Endothelial cell of umbilical vein (primary cell): ENCODE results near the gene MT1B. TPM values are rescaled to one million over a fixed set of nuclear protein-coding genes. Genes with fewer than 3 reads are reported as not detected.

Experiments used
- BruUV-seq: library from RNA; stranded (reverse); fragments of 400-500 nt; replicated peaks from 2 replicates; lab custom pipeline; 2021; lab: Mats Ljungman, UMichigan
- CTCF ChIA-PET: fragments of 300-600, 350-600 bp; sonication (Branson Sonifier 250); formaldehyde crosslinking; loops from one replicate; lab custom pipeline; 2021; ENCODE audit warnings: antibody characterized with exemption, inconsistent platforms; lab: Charles Lee
- POLR2A ChIA-PET: fragments of 300-600, 350-600 bp; sonication (Branson Sonifier 250); formaldehyde crosslinking; loops from one replicate; lab custom pipeline; 2021; ENCODE audit warnings: antibody characterized with exemption, inconsistent platforms; lab: Charles Lee
- DNase-seq: peaks from one replicate; pipeline ENCODE4 v3.0.0-alpha.2; 2011; ENCODE audit warnings: low read depth, low spot score
- FAIRE-seq: peaks from 2 replicates; lab custom pipeline; 2011; peaks lifted over from hg19 to GRCh38; lab: Jason Lieb, UNC
- H2AFZ ChIP-seq: 2 replicates; pipeline ENCODE4 v1.6.0; 2012; ENCODE audit warnings: low read depth, low read length, control low read depth, inconsistent platforms
- H3K27ac ChIP-seq: 2 replicates; pipeline ENCODE4 v1.5.1; 2011; ENCODE audit warnings: low read depth, mild to moderate bottlenecking, control low read depth, low read length, moderate library complexity; ENCODE audit not compliant: insufficient read depth
- H3K27me3 ChIP-seq, 2 experiments: 2 replicates each; pipeline versions ENCODE4 v1.6.0 to v1.6.1; 2011; ENCODE audit warnings: low read length in 2 of 2, mixed read lengths in 1 of 2; ENCODE audit not compliant: control insufficient read depth in 2 of 2, insufficient read depth in 2 of 2
- H3K36me3 ChIP-seq, 2 experiments: 2 replicates in 1 of 2; 3 replicates in 1 of 2; pipeline ENCODE4 v1.5.1; 2011; ENCODE audit warnings: low read length in 2 of 2, mild to moderate bottlenecking in 1 of 2, moderate library complexity in 1 of 2; ENCODE audit not compliant: control insufficient read depth in 2 of 2, insufficient read depth in 2 of 2; ENCODE audit errors: extremely low read depth in 1 of 2
- H3K4me1 ChIP-seq: 3 replicates; pipeline ENCODE4 v1.5.1; 2011; ENCODE audit warnings: mild to moderate bottlenecking, low read length; ENCODE audit not compliant: control insufficient read depth, insufficient read depth; ENCODE audit errors: extremely low read depth
- H3K4me2 ChIP-seq: 2 replicates; pipeline ENCODE4 v1.6.1; 2011; ENCODE audit warnings: low read length, control low read depth, mixed read lengths; ENCODE audit not compliant: insufficient read depth
- H3K4me3 ChIP-seq, 3 experiments: fragments of 200-600 bp in 1 of 3; sonication (generic), shearing (Covaris generic) in 1 of 3; replicated peaks in 1 of 3; 2 replicates each; pipeline ENCODE4 v1.5.1; 2011 to 2016; ENCODE audit warnings: control low read depth in 3 of 3, low read length in 3 of 3, mild to moderate bottlenecking in 2 of 3, inconsistent platforms in 1 of 3, low read depth in 1 of 3, moderate library complexity in 1 of 3; ENCODE audit not compliant: insufficient read depth in 1 of 3
- H3K79me2 ChIP-seq: 2 replicates; pipeline ENCODE4 v1.6.0; 2012; ENCODE audit warnings: low read length, inconsistent platforms; ENCODE audit not compliant: control insufficient read depth, insufficient read depth
- H3K9ac ChIP-seq: replicated peaks from 2 replicates; pipeline ENCODE3; 2011; ENCODE audit warnings: low read length, control low read depth; ENCODE audit not compliant: insufficient read depth; ENCODE audit errors: extremely low read depth
- H3K9me1 ChIP-seq: replicated peaks from 3 replicates; pipeline ENCODE4 v1.6.0; 2011; ENCODE audit warnings: mild to moderate bottlenecking, low read length; ENCODE audit not compliant: control insufficient read depth, insufficient read depth; ENCODE audit errors: extremely low read depth
- H3K9me3 ChIP-seq: replicated peaks from 2 replicates; pipeline ENCODE4 v1.5.1; 2012; ENCODE audit warnings: low read length, inconsistent platforms; ENCODE audit not compliant: control insufficient read depth, insufficient read depth
- H4K20me1 ChIP-seq: replicated peaks from 2 replicates; pipeline ENCODE3; 2011; ENCODE audit warnings: mild to moderate bottlenecking, low read length; ENCODE audit not compliant: control insufficient read depth, insufficient read depth; ENCODE audit errors: extremely low read depth
- CTCF ChIP-seq, 2 donors: IDR thresholded peaks; 1 replicate in 1 of 2; 2 replicates in 1 of 2; pipeline ENCODE4 v1.5.1; 2011; ENCODE audit warnings: low read length in 2 of 2, mild to moderate bottlenecking in 2 of 2, moderate library complexity in 2 of 2, control low read depth in 1 of 2, inconsistent platforms in 1 of 2, low read depth in 1 of 2; ENCODE audit not compliant: insufficient read depth in 1 of 2; ENCODE audit errors: extremely low read depth in 1 of 2
- EZH2 ChIP-seq: IDR thresholded peaks from 2 replicates; pipeline ENCODE4 v1.6.1; 2012; ENCODE audit warnings: borderline replicate concordance, low read depth, mild to moderate bottlenecking, moderate library complexity, low read length, inconsistent platforms; ENCODE audit not compliant: severe bottlenecking
- FOS ChIP-seq: IDR thresholded peaks from 2 replicates; pipeline ENCODE4 v1.6.1; 2011; ENCODE audit warnings: mild to moderate bottlenecking, low read length, moderate library complexity, borderline replicate concordance; ENCODE audit not compliant: insufficient read depth
- GATA2 ChIP-seq: IDR thresholded peaks from 2 replicates; pipeline ENCODE4 v1.7.0; 2011; ENCODE audit warnings: low read depth, mild to moderate bottlenecking, moderate library complexity, mixed read lengths, low read length; ENCODE audit not compliant: insufficient read length, insufficient read depth
- JUN ChIP-seq: IDR thresholded peaks from 2 replicates; pipeline ENCODE4 v1.6.1; 2011; ENCODE audit warnings: borderline replicate concordance, low read depth; ENCODE audit not compliant: insufficient read length, insufficient read depth
- MYC ChIP-seq: IDR thresholded peaks from one replicate; pipeline ENCODE4 v1.6.1; 2011; ENCODE audit warnings: mild to moderate bottlenecking, low read depth, low read length
- POLR2A ChIP-seq: IDR thresholded peaks from 2 replicates; pipeline ENCODE4 v1.6.1; 2012; ENCODE audit warnings: low read depth, mild to moderate bottlenecking, control low read depth, low read length
- POLR2AphosphoS5 ChIP-seq: IDR thresholded peaks from 2 replicates; pipeline ENCODE4 v1.6.1; 2012; ENCODE audit warnings: low read depth, mild to moderate bottlenecking, control low read depth, low read length, moderate library complexity; ENCODE audit not compliant: insufficient read depth
- dilution Hi-C: fragments of 300-500 bp; cut with MboI; formaldehyde crosslinking; loops from one replicate; pipeline ENCODE4 v1.15.0; 2019; ENCODE audit warnings: low sequenced_read_pairs; ENCODE audit not compliant: extremely low pct_ligation_motif_present
- intact Hi-C: fragments of 100-400 bp; cut with micrococcal nuclease; formaldehyde crosslinking; loops from one replicate; pipeline ENCODE4 v1.10.0; 2022
- polyA plus RNA-seq, 4 experiments: library from polyadenylated mRNA; depleted of rRNA in 3 of 4; stranded (reverse) in 3 of 4; unstranded in 1 of 4; fragments of >200 nt; gene quantifications; 2 replicates each; pipeline versions ENCODE4 v1.2.1 to v1.2.3, GENCODE V29; 2011 to 2012; ENCODE audit warnings: missing spikeins in 1 of 4
- total RNA-seq: library from RNA; stranded (reverse); gene quantifications from 2 replicates; pipeline ENCODE4 v1.2.3, GENCODE V29; 2021
- TF ChIP-seq, protein P1 (sequence below): IDR thresholded peaks from 2 replicates; pipeline ENCODE4 v1.6.1; 2011; ENCODE audit not compliant: insufficient read depth, insufficient read length

The MT1B gene
- total and polyA plus RNA-seq, 2 donors (not counting 3 experiments of a cell fraction or from before 2014, with no cell fraction given), result not detected

DNA sequence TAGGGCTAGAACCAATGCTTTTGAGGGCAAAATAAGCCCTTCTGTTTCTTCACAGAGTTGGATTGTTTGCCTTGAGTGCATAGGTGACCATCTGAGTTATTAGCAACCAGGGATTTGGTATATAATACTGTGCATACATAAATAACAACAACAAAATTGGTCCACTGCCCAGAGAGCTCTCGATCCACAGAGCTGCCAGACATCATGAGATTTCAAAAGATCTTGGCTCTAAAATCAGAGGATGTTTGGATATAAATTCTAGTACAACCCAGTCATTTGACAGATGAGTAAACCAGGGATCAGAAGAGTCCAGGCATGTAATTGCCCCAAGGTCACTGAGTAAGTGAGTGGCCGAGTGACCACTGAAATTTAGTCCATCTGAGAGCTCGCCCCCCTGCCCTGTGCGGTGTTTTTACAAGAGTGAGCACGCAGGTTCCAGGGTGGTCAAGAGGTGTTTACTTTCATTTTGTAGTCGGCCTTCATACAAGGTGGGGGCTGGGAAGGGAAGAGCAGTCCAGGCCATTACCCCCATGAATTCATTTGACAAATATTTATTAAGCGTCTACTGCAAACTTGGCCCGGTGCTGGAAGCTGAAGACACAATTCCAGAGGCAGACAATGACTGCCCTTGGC is 45.1 kb upstream of the MT1B start:
- Histone ChIP-seq H3K36me3 (no peaks in the 10 kb centered on the region), H4K20me1 (no peaks in the 10 kb centered on the region), H3K79me2 (peaks cover 13% of the 10 kb centered on the region), H3K27me3 (no peaks in the 10 kb centered on the region), H3K9me3 (no peaks in the 10 kb centered on the region), H3K4me3 (peak overlapping the region in 1 of 3 experiments; percentile 8), H3K27ac (peak overlapping the region; percentile 99), H2AFZ (no peak overlapping the region), H3K4me2 (peak overlapping the region; percentile 77), H3K4me1 (peaks cover 46% of the 10 kb centered on the region), H3K9ac (peak overlapping the region; percentile 77), H3K9me1 (no peaks in the 10 kb centered on the region)
- TF ChIP-seq JUN (peak; percentile 26), POLR2A (no peak)
- intact Hi-C loops, result loop anchor here (1.0 to 2.0 kb wide), 8 partner anchors 19 to 580 kb away; partner anchors contain the start of genes MT1E, MT1X, NUDT21 and OGFOD1
- dilution Hi-C loops, result no loop called here
- POLR2A ChIA-PET, result interaction anchor here (0.7 to 3.4 kb wide), 5 partner anchors 11 to 95 kb away, joined by 3 to 20 read pairs (median 6); partner anchors contain the start of gene MT1E
- FAIRE-seq (no peak), DNase-seq (peak; percentile 81)
- TSS peak; percentile 10 for BruUV-seq
- CTCF ChIA-PET, result interaction anchor here (1.0 to 7.8 kb wide), 8 partner anchors 19 to 122 kb away, joined by 3 to 118 read pairs (median 4); partner anchors contain the start of gene MT1E

- no TSS peak for BruUV-seq
- no peak overlapping the region for H2AFZ ChIP-seq
- FAIRE-seq (peak; percentile 100), DNase-seq (peak; percentile 96)
- peak; percentile 49 for TF ChIP-seq MYC
- peak; percentile 60 for TF ChIP-seq GATA2
- no peak for TF ChIP-seq EZH2
- peak; percentile 99 for TF ChIP-seq POLR2AphosphoS5
- TF ChIP-seq JUN, result peak; percentile 59
- peak; percentile 94 for TF ChIP-seq POLR2A
- peak; percentile 89 for TF ChIP-seq FOS
- no peak for TF ChIP-seq CTCF (IDR thresholded peaks at IDR 0.05; ENCODE audit: extremely low read depth in 1 of 2, insufficient read depth in 1 of 2, low read depth in 1 of 2, low read length in 2 of 2)
- TF ChIP-seq, protein P1, sequence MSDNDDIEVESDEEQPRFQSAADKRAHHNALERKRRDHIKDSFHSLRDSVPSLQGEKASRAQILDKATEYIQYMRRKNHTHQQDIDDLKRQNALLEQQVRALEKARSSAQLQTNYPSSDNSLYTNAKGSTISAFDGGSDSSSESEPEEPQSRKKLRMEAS, result peak; percentile 40
- no peaks in the 10 kb centered on the region for H3K9me1 ChIP-seq
- dilution Hi-C loops (no loop called here), intact Hi-C loops (loop anchor here (1.0 to 2.0 kb wide), 8 partner anchors 18 to 580 kb away; partner anchors contain the start of genes MT1E, MT1X, NUDT21 and OGFOD1)
- H4K20me1 ChIP-seq, result no peaks in the 10 kb centered on the region
- H3K27ac ChIP-seq, result peak overlapping the region; percentile 99
- H3K4me1 ChIP-seq, result peaks cover 50% of the 10 kb centered on the region
- peak overlapping the region; percentile 92 for H3K9ac ChIP-seq
- H3K36me3 ChIP-seq, result no peaks in the 10 kb centered on the region
- H3K79me2 ChIP-seq, result peaks cover 15% of the 10 kb centered on the region
- H3K27me3 ChIP-seq, result no peaks in the 10 kb centered on the region
- CTCF ChIA-PET, result interaction anchor here (1.1 to 7.8 kb wide), 7 partner anchors 23 to 121 kb away, joined by 3 to 118 read pairs (median 4); no protein-coding TSS in a partner anchor
- H3K9me3 ChIP-seq, result no peaks in the 10 kb centered on the region
- H3K4me3 ChIP-seq, result peak overlapping the region in 1 of 3 experiments; percentile 8
- H3K4me2 ChIP-seq, result peak overlapping the region; percentile 87
- POLR2A ChIA-PET, result interaction anchor here (0.8 to 3.4 kb wide), 3 partner anchors 11 to 95 kb away, joined by 6 to 20 read pairs (median 9); partner anchors contain the start of gene MT1E
Measured at GRCh38 chr16:56607109-56607618, 44.5 kb upstream of the MT1B start.
